Kidney capillary endothelial cell (primary cell): Measurements from ENCODE around the gene CLCN4.

Experiments
- DNase-seq: peaks from one replicate; pipeline ENCODE4 v3.0.0-alpha.2; 2018; ENCODE audit warnings: low spot score

The CLCN4 gene

DNA sequence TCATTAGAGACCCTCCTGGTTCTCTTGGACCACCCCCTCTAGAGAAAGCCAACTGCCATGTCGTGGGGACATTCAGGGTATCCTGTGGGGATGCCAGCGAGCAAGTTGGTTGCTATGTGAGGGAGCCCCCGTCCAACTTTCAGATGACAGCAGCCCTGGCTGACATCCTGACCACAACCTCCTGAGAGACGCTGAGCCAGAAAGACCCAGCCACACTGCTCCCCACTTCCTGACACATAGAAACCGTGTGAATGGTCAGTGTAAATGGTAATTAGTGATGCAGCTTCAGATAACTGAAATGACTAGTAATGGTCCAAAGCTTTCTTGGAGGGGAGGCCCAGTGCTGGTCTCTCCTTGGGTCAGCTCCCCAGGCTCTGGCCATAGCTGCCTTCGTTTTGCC is 10.8 kb downstream of the CLCN4 start:
- no peak for DNase-seq

DNA sequence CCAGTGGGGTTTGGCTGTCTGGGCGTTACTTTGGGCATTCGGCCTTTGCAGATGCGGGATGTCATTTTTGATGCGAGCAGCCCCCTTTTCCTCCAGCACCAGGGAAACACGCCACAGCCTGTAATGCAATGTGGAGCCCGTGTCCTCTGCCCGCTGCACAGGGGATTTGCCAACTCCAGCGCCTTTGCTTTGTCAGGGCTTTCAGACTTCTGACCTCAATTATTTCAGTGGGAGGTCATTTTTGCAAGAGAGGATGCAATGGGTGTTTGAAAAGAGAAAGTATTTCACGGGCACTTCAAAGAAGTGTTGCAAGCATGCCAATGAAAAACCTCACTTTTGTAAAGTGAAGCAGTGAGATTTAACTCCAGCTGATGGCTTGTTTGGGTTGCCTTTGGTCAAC is 11.5 kb downstream of the CLCN4 start:
- no peak for DNase-seq

DNA sequence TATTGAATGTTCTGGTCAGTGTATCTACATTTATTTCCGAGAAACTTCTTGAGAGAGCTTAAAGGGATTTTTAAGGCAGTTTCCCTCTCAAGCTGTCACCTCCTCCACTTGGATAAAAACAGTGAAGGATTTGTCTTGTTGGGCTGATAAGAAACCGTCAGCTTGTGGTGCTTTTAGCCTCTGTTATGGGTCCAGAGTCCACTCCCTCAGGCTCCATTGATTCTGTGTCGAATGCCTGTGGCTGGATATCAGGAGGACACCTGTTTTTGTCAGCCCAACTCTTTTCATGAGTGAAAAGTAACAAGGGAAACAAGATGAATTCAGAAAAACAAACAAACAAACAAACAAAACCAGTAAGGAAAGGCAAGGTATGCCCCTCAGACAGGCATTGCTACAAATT is 12.4 kb downstream of the CLCN4 start:
- no peak for DNase-seq

DNA sequence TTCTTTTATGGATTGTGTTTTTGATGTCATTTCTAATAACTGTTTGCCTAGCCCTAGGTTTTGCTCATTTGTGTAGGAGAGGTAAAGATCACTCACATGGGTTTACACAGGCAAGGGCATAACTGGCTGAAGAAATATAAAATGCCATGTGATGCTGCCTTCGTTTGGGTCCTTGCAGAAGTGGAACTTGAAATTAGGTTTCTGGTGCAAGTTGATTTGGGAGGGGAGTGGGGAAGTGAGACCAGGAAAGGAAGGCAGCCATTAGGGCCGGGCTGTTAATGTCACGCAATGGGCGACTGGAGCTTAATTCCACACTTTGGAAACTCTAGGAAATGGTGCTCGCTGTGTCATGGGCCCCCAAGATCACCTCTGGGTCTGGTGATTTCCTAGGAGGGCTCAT is 14.5 kb downstream of the CLCN4 start:
- DNase-seq = no peak

DNA sequence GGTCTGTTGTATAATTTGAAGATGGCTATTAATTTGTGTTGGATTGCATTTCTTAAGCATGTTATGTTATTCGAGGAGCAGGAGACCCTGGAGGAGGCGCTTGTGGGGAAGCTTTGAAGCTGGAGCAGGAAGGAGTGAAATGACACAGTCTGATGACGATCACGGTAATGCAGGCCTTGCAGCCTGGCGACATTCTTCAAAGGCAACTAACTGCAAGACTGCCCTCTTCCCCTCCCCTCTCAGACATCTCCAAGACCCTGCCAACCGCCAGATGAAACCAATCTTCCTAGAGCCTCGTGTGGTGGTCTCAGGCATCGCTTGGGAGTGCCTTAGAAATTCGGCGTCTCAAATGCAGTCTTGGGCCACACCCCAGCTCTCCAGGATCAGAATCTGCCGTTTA is 16.1 kb downstream of the CLCN4 start:
- DNase-seq = no peak

DNA sequence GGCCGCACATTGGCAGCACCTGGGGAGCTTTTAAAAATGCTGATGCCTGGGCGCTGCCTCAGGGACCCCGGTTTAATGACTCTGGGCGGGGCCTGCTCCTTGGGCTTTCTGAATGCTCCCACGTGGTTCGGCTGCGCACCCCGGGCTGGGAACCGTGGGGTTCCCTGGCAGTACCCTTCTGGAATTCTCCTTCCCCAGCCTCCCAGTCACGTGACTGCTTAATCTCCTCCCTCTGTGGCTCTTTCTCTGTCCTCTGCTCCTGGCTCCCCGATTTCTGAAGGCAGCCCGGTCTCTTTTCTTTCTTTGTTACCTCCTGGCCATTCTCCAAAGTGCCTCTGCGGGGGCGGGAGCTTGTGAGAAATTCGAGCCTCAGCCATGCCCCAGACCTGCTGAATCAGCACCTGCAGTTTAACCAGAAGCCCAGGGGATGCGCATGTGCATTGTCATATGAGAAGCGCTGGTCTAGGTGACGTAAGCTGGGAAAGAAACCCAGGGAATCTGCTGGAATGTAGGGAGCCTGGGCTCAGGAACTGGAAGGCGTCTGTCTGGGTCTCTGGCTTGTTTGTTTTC is 16.6 kb downstream of the CLCN4 start:
- DNase-seq = peak; percentile 67

DNA sequence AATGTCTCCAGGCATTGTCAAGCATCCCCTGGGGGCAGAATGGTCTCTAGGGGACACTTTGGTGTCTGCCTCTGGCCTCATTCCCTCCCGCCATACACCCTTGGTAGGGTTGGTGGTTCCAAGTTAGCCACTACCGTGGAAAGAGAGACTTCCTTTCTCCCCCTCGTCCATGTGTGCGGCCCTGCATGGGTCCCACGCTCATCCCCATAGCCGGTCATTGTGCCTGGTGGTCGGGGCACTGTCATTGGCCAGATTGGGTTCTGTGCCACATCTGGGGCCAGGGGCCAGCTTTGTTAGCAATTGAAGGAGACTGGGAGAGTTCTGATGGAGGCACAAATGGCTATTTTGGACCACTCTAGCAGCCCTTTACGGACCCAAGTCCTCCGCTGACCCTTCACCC is 17.3 kb downstream of the CLCN4 start:
- no peak for DNase-seq

DNA sequence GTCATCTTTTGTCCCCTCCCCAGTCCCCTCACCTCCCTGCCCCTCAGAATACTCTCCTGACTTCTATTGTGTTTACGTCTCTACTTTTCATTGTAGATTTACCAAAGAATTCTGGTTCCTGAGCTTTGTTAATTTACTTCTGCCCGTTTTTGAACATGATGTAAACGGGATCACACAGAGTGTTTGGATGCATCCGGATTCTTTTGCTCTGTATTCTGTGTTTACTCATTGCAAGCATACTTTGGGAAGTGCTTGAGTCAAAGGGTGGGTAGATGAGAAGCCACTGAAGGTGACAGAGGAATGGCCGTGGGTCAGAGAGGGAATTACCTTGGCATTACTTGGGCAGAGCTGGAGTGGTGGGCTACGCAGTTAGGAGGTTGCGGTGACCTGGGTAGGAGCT is 18.0 kb downstream of the CLCN4 start:
- DNase-seq = no peak

DNA sequence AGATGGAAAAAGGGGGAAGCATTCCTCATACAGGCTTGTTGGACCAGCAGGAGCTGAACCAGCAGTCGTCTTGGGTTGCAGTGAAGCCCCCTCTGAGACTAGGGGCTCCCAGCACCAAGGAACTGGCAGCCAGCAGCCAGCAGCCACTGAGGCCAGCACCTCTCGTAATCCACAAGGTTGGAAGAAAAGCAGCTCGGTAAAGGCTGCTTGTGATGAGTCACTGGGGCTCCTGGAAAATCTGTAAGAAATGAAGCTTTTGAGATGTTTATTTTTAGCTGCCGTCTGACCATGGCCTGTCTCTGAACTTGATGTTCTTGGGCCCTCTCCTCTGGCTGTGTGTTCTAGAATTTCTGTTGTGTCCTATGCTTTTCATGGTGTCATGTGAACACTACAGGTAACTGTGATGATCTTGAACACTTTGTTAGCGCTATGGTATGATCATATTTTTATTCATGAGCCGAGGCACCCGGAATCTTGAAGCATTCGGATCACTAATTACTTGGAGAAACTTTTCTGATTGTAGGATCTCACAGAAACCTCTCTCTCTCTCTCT is 18.6 kb downstream of the CLCN4 start:
- no peak for DNase-seq

DNA sequence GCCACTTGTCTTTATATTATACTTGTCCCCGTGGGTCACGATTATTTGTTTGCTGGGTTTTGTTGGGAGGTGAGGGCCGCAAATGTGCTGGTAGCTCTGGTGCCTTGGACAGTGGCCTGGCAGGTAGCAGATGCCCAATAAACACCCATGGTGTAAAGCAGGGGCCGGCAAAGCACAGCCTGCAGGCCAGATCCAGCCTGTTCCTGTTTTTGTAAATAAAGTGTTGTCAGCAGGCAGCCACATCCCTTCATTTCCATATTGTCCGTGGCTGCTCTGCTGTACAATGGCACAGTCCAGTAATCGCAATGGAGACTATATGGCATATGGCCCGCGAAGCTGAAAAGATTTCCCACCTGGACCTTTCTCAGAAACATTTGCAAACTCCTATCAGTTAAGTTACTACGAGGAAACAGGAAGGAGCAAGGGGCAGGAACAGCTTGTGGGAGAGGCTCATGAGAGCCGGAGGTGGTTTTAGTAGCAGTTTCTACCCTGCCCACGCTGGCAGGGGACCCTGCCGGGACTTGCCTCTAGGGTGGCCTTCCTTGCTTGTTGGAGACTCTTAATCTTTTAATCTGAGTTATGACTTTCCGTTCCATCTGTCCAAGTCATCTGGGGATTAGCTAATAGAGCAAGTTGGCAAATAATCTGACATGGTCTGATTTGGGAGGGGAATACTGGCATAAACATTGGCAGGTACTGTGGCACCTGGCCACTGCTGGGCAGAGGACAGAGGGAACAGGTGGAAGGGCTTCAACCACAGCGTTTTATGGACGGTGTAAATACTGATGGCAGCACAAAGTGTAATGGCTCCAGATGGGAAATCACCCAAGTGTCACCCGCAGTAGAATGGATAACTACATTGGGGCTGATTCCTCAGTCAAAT is 19.6 kb downstream of the CLCN4 start:
- no peak for DNase-seq

DNA sequence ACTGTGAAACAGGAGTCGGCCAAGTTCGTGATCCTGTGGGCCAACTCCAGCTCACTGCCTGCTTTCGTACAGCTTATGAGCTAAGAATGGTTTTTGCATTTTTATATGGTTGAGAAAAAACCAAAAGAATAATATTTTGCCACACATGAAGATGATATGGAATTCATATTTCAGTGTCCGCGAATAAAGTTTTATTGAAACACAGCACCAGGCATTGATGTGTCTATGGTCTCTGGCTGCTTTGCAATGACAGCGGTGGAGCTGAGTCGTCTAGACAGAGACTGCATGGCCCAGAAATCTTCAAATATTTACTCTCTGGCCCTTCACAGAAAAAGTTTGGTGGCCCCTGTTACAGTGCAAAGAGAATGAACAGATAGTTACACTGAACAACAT is 20.2 kb downstream of the CLCN4 start:
- DNase-seq = no peak

DNA sequence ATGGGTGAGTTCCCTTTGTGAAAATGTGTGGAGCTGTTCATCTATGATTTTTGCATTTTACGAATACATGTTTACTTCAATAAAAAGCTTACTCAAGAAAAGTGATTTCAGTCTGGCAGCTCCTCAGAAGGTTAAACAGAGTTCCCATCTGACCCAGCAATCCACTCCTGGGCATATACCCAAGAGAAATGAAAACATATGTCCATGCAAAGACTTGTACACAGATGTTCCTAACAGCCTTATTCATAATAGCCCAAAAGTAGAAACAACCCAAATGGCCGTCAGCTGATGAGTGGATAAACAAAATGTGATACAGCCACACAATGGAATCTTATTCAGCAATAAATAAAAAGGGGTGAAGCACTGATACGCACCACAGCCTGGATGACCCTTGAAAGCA is 20.8 kb downstream of the CLCN4 start:
- no peak for DNase-seq

DNA sequence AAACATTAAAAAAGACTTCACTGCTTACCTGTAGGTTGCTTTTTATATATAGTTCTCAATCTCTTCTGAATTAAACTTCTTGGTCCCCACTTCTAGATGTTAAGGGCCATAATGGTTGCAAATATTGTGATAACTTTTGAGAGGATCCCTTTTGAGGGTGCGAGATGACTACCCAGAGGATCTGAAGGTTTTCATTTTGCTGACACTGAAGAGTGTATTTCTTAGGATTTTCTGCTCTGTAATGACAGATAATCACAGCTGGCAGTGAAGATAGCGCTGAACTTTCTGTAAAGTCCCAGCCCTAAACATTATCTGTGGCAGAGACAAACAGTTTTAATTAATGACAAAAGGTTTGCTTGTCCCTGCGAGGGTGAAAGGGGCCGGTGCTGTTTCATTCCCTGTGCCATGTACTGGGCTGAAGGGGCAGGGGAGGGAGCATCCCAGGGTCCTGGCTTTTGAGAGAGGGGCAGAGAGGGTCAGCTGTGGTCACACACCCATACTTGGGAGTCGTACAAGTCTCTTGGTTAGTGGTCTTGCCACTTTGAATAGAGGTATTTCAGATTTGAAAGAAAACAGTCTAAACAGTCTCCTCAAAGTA is 22.2 kb downstream of the CLCN4 start:
- no peak for DNase-seq

DNA sequence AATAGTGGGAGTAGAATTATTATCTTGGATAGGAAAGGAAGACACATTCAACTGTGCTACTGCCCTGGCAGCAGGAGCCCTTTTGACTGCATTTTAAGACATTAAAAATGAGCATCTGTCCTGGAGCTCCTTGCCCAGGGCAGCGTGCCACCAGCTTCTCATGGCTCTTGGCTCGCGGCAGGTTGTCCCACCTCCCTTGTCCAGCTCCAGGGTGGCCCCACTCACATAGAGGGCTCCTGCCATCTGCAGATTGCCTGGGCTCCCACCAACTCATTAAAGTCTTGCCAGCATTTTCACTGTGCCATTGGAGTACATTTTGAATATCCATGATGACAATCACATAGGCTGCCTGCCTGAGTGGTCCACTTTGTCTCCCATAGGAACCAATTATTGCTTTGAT is 27.0 kb downstream of the CLCN4 start:
- DNase-seq = no peak

DNA sequence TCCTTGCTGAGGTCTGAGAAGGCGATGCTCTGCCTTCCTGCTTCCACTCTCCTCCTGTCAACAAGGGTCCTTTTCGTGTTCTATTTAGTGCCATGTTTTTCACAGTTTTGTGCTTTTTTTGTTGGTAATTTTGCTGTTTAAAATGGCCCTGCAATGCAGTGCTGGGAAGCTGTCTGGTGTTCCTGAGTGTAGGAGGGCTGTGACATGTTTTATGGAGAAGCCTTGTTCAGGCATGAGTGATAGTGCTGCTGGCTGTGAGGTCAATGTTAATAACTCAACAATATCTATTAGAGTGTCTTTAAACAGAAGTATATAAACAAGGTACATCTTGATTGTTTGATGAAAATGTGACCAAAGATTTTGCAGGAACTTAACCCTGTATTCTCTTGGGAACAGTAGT is 27.6 kb downstream of the CLCN4 start:
- DNase-seq = no peak

DNA sequence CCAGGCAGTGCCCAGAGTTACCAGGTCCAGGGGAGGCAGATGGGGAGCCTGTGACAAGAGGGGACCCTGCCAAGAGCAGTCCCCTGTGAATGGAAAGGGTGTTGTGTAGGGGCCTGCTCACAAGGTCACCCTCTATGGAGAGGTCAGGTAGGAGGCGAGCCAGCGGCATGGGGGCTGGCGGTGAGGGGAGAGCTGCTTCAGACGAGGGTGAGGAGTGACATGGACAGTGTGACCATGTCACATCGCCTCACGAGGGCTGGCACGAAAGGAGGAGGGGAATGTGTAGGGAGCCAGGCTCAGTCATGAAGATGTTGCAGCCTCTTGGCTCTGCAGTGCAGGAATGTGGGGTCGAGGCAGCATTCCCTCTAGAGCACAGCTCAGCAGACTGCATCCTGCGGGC is 29.6 kb downstream of the CLCN4 start:
- no peak for DNase-seq

DNA sequence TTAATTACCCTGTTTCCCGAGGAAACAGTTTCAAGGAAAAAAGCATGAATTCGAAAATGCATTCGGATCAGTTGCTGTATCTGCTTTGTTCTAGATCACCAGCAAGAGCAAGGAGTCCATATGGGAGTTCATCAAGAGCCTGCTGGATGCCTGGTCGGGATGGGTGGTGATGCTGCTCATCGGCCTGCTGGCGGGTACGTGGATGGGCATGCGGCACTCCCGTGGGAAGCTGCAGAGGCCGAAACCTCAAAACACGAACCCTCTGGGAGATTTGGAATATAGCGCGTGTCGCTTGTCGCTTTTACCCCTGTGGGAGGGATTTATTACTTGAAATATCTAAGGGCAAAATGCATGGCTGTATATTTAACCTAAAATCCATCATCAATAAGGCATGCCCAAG is 30.6 kb downstream of the CLCN4 start:
- no peak for DNase-seq

DNA sequence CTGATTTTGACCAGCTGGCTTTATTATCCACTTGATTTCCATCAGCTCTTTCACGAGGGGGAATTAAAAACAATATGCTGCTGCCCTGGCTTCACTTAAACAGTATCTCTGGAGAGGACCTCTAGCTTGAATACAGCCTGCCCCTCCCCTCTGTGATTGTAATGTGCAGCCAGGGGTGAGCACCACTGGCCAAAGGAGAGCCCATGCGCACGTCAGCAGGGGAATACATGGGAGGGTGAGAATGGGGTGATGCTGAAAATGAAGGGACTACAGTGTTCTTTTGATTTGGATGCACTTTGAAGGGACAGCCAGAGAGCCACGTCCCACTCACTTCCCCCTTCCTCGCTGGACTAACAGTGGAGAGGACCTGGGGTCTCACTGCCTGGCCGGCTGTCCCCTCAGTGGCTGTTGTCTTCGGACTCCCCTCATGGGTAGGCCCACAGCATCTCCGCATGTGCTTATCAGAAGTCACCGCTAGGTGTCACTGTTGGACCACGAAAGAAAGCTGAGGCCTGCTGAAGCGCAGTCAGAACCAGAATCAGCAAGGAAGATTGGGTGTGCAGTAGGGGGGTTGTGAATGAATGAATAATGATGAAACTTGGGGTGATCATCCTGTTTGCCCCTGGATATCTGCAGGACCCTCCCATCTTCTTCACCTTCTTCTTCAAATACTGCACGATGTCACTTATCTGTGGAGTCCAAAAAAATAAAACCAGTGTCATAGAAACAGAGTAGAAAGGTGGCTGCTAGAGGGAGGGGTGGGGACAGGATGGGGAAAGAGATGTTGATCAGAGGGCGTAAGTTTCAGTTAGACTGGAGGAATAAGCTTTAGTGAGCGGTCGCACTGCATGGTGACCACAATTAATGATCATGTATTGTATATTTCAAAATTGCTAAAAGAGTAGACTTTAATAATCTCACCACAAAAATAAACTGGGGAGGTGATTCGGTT is 32.8 kb downstream of the CLCN4 start:
- peak; percentile 64 for DNase-seq

DNA sequence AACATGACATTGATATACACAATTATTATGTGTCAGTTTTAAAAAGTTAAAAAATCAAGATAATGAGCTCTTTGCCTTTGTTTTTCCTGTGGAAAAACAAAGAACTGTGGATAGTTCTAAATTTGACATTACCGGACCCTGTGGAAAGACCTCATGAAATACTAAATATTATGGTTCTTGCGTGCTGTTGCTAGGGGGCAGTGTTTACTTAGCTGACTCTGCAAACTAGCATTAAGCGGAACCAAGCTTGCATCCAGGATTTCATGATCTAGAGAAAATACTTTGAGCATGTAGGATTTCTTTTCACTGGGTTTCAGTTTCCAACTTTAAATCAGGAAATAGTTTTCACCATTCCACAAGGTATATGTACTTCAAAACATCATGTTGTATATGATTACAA is 33.6 kb downstream of the CLCN4 start:
- DNase-seq = peak; percentile 48

DNA sequence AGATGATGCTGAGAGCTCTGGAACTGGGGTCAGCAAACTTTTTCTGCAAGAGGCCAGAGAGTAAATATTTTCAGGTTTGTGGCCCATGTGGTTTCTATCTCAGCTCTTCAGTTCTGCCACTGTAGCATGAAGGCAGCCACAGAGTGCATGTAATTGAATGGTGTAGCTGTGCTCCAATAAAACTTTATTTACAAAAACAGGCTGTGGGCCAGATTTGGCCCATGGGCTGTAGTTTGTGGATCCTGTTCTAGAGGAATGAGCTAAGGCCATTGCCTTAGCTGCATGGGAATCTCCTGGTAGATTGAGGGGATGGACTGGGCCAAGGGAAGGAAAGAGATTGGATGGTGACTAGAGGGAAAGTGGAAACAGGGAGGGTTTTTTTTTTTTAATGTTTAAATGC is 36.8 kb downstream of the CLCN4 start:
- no peak for DNase-seq

DNA sequence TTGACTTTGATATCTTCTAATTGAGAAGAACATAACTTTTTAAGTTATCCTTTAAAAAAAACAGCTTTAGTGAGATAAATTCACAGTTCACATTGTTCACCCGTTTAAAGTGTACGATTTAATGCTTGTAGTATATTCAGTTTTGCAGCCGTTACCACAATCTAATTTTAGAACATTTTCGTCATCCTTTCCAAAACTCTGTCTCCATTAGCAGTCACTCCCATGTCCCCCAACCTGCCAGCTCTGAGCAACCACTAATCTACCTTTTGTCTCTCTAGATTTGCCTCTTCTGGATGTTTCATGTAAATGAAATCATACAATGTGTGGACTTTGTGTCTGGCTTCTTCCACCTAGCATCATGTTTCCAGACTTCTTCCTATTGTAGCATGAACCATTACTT is 38.6 kb downstream of the CLCN4 start:
- no peak for DNase-seq

DNA sequence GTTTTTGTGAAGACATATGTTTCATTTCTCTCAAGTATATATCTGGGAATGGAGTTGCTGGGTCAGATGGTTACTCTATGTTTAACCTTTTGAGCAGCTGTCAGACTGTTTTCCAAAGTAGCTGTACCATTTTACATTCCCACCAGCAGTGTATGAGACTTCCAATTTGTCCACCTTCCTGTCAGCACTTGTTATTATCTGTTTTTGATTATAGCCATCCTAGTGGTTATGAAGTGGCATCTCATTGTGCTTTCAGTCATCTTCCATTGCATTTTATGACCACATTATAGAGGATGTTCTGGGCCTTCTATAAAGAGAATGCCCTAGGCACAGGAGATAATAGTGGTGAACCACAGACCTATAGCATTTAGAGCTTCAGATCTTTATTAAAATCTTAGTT is 39.2 kb downstream of the CLCN4 start:
- no peak for DNase-seq
